PC-3 (cell line): ENCODE measurements around the gene SUSD6. TPM values are rescaled to one million over a fixed set of nuclear protein-coding genes. Genes with fewer than 3 reads are reported as not detected.

ENCODE experiments used
- ATAC-seq: fragments of 200-7000 bp; cut with Tn5 transposase; 2 replicates; pipeline ENCODE4 v1.9.1; 2020; ENCODE audit warnings: mild to moderate bottlenecking, moderate library complexity
- BruUV-seq: library from RNA; stranded (reverse); fragments of 400-500 nt; replicated peaks from 2 replicates; lab custom pipeline; 2021; lab: Mats Ljungman, UMichigan
- CTCF ChIA-PET: fragments of 300-600 bp; sonication (Branson Sonifier 250); formaldehyde crosslinking; loops from one replicate; lab custom pipeline; 2022; ENCODE audit warnings: antibody characterized with exemption; lab: Charles Lee
- POLR2A ChIA-PET: fragments of 300-600 bp; sonication (Branson Sonifier 250); formaldehyde crosslinking; loops from one replicate; lab custom pipeline; 2022; ENCODE audit warnings: antibody characterized with exemption; ENCODE audit not compliant: unreplicated experiment; lab: Charles Lee
- DNase-seq: peaks from one replicate; pipeline ENCODE4 v3.0.0-alpha.2; 2015
- H2AFZ ChIP-seq: fragments of 300-600 bp; sonication (generic); 2 replicates; pipeline ENCODE4 v1.6.0; 2016; ENCODE audit warnings: antibody characterized with exemption, low read length
- H3F3A ChIP-seq: fragments of 300-600 bp; sonication (generic); one replicate; pipeline ENCODE4 v1.6.0; 2017; ENCODE audit warnings: antibody characterized with exemption, low read length, control low read depth, mild to moderate bottlenecking; ENCODE audit not compliant: unreplicated experiment
- H3K27ac ChIP-seq: fragments of 300-600 bp; sonication (generic); 2 replicates; pipeline ENCODE4 v1.5.1; 2016; ENCODE audit warnings: mild to moderate bottlenecking, low read length
- H3K27me3 ChIP-seq: fragments of 300-600 bp; sonication (generic); 2 replicates; pipeline ENCODE4 v1.6.1; 2016; ENCODE audit warnings: low read length, mixed read lengths
- H3K36me3 ChIP-seq: fragments of 300-600 bp; sonication (generic); 2 replicates; pipeline ENCODE4 v1.6.1; 2016; ENCODE audit warnings: low read depth, mixed run types, low read length, mixed read lengths
- H3K4me1 ChIP-seq: fragments of 300-600 bp; sonication (generic); 2 replicates; pipeline ENCODE4 v1.5.1; 2016; ENCODE audit warnings: low read length; ENCODE audit not compliant: insufficient read depth
- H3K4me2 ChIP-seq: fragments of 300-600 bp; sonication (generic); 2 replicates; pipeline ENCODE4 v1.6.0; 2016; ENCODE audit warnings: low read length
- H3K4me3 ChIP-seq: fragments of 300-600 bp; sonication (generic); 2 replicates; pipeline ENCODE4 v1.5.1; 2016; ENCODE audit warnings: mild to moderate bottlenecking, low read length, mixed read lengths
- H3K79me2 ChIP-seq: fragments of 300-600 bp; sonication (generic); 2 replicates; pipeline ENCODE4 v1.6.1; 2017; ENCODE audit warnings: low read length, mixed read lengths
- H3K9ac ChIP-seq: fragments of 300-600 bp; sonication (generic); 2 replicates; pipeline ENCODE4 v1.6.0; 2016; ENCODE audit warnings: mild to moderate bottlenecking, low read length
- H3K9me2 ChIP-seq: fragments of 300-600 bp; sonication (generic); replicated peaks from 2 replicates; pipeline ENCODE4 v1.6.1; 2016; ENCODE audit warnings: mixed run types, low read length, mixed read lengths
- H3K9me3 ChIP-seq: fragments of 300-600 bp; sonication (generic); 2 replicates; pipeline ENCODE4 v1.6.1; 2016; ENCODE audit warnings: low read length, mixed read lengths
- H4K20me1 ChIP-seq: fragments of 300-600 bp; sonication (generic); 2 replicates; pipeline ENCODE4 v1.6.1; 2016; ENCODE audit warnings: low read length, mixed read lengths
- EZH2 ChIP-seq: fragments of 300-600 bp; sonication (generic); IDR thresholded peaks from one replicate; pipeline ENCODE4 v1.6.1; 2017; ENCODE audit warnings: antibody characterized with exemption, mild to moderate bottlenecking, low read length; ENCODE audit not compliant: unreplicated experiment
- EZH2phosphoT487 ChIP-seq: fragments of 300-600 bp; sonication (generic); IDR thresholded peaks from 2 replicates; pipeline ENCODE4 v1.6.1; 2018; ENCODE audit warnings: mild to moderate bottlenecking, antibody characterized with exemption, low read length, borderline replicate concordance
- intact Hi-C: fragments of 100-400 bp; cut with micrococcal nuclease; formaldehyde crosslinking; loops from 2 replicates; pipeline ENCODE4 v1.9.0; 2023
- total RNA-seq: library from RNA; depleted of rRNA; stranded (reverse); fragments of >200 nt; gene quantifications from 2 replicates; pipeline ENCODE4 v1.2.3, GENCODE V29; 2014
- TF ChIP-seq, protein P1 (sequence below): fragments of 300-600 bp; sonication (generic); conservative IDR thresholded peaks from 2 replicates; pipeline ENCODE4 v1.5.1; 2017; ENCODE audit warnings: antibody characterized with exemption, low read depth, mild to moderate bottlenecking, low read length

The SUSD6 gene
- total RNA-seq, 1 experiment from 2014 or later = 6.1 TPM

DNA sequence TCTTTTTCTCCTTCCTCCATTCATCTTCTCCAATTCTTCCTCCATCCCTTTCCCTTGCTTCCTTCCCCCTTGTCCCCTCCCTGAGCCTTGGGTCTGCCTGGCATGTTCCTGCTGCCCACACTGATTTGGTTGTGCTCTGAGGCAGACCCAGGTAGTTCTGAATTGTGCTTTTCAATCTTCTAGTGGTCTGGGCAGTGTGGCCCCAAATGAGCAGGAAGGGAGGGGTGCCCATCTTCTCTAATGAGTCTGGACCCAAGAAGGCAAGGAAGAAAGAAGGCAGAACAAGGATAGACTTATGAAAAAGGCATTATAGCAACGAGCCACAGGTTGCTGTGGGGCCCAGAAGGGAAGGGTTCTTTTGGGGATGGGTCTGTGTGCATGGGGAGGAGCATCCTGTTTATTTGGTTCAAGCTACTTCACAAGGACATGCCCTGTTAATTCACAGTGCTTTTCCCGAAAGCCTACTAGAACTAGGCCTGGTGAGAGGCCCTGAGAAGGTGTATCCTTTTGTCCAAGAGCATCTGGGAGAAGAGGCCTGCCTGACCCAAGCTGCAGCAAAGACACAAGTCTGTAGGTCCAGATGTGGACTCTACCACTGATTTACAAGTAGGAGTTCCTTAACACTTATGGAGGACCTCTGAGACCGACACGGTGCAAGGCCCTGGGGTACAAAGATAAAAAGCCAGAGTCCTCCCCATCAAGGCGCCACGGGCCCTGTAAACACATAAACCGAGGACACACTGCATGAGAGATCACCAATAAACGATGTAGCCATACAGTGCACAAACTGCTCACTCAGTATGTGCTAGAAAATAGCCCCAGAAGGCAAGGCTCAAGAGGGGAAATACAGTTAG is 1.1 kb upstream of the SUSD6 start:
- peaks cover 6% of the 10 kb centered on the region; the same call in 1 of the 2 replicates for H4K20me1 ChIP-seq
- DNase-seq = no peak
- no peaks in the 10 kb centered on the region for H3K27me3 ChIP-seq
- H3K4me1 ChIP-seq = peaks cover 21% of the 10 kb centered on the region
- H3K27ac ChIP-seq = no peak overlapping the region
- peak overlapping the region; percentile 58 for H3K9ac ChIP-seq
- no peaks in the 10 kb centered on the region for H3F3A ChIP-seq
- peaks cover 32% of the 10 kb centered on the region for H3K79me2 ChIP-seq
- peak overlapping the region; percentile 97 for H2AFZ ChIP-seq
- H3K9me2 ChIP-seq = no peaks in the 10 kb centered on the region
- no peaks in the 10 kb centered on the region for H3K36me3 ChIP-seq
- H3K4me3 ChIP-seq = peak overlapping the region; percentile 75
- intact Hi-C loops = loop anchor here (2.0 kb wide), 2 partner anchors 103 to 157 kb away; partner anchors contain the start of gene SRSF5
- H3K9me3 ChIP-seq = no peaks in the 10 kb centered on the region
- TF ChIP-seq EZH2phosphoT487 = no peak
- TF ChIP-seq EZH2 = no peak
- TF ChIP-seq, protein P1, sequence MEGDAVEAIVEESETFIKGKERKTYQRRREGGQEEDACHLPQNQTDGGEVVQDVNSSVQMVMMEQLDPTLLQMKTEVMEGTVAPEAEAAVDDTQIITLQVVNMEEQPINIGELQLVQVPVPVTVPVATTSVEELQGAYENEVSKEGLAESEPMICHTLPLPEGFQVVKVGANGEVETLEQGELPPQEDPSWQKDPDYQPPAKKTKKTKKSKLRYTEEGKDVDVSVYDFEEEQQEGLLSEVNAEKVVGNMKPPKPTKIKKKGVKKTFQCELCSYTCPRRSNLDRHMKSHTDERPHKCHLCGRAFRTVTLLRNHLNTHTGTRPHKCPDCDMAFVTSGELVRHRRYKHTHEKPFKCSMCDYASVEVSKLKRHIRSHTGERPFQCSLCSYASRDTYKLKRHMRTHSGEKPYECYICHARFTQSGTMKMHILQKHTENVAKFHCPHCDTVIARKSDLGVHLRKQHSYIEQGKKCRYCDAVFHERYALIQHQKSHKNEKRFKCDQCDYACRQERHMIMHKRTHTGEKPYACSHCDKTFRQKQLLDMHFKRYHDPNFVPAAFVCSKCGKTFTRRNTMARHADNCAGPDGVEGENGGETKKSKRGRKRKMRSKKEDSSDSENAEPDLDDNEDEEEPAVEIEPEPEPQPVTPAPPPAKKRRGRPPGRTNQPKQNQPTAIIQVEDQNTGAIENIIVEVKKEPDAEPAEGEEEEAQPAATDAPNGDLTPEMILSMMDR = no peak
- BruUV-seq = no TSS peak
- H3K4me2 ChIP-seq = peak overlapping the region; percentile 99
- CTCF ChIA-PET = no interaction called here
- ATAC-seq = no peak
- POLR2A ChIA-PET = interaction anchor here (0.7 kb wide), 1 partner anchor 185 kb away, joined by 5 read pairs; no protein-coding TSS in a partner anchor

DNA sequence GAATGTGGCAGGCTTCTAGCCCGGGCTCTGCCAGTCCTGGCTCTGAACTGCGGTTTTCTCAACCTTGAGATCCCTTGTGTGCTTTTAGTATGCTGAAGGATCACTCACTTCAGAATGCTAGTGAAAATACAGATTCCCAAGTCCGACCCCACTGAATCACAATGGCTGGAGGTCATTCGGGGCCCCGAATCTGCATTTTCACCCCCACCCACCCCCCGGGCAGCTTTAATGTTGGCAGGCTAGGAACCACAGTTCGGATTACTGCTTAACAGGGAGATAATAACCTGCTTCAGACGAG is 573 bp upstream of the SUSD6 start:
- Histone ChIP-seq H3K79me2 (peaks cover 38% of the 10 kb centered on the region), H3K9me3 (no peaks in the 10 kb centered on the region), H3F3A (no peaks in the 10 kb centered on the region), H3K4me3 (peak overlapping the region; percentile 75), H2AFZ (peak overlapping the region; percentile 97), H3K4me2 (peak overlapping the region; percentile 99), H3K36me3 (no peaks in the 10 kb centered on the region), H4K20me1 (peaks cover 6% of the 10 kb centered on the region; the same call in 1 of the 2 replicates), H3K9ac (peak overlapping the region; percentile 58), H3K9me2 (no peaks in the 10 kb centered on the region), H3K27ac (no peak overlapping the region), H3K27me3 (no peaks in the 10 kb centered on the region), H3K4me1 (peaks cover 22% of the 10 kb centered on the region)
- ChIA-PET POLR2A (interaction anchor here (0.6 kb wide), 1 partner anchor 956 kb away, joined by 5 read pairs; no protein-coding TSS in a partner anchor), CTCF (interaction anchor here (1.2 kb wide), 1 partner anchor 26 kb away, joined by 7 read pairs; no protein-coding TSS in a partner anchor)
- intact Hi-C loops = loop anchor here (1.0 to 2.0 kb wide), 4 partner anchors 32 to 156 kb away; partner anchors contain the start of gene SRSF5
- BruUV-seq = TSS peak; percentile 71
- ATAC-seq (peak; percentile 8), DNase-seq (peak; percentile 23)
- TF ChIP-seq EZH2 = no peak
- TF ChIP-seq, protein P1 = no peak
- no peak for TF ChIP-seq EZH2phosphoT487
